ENCODE results near the gene CELF2.

Gene CELF2

DNA sequence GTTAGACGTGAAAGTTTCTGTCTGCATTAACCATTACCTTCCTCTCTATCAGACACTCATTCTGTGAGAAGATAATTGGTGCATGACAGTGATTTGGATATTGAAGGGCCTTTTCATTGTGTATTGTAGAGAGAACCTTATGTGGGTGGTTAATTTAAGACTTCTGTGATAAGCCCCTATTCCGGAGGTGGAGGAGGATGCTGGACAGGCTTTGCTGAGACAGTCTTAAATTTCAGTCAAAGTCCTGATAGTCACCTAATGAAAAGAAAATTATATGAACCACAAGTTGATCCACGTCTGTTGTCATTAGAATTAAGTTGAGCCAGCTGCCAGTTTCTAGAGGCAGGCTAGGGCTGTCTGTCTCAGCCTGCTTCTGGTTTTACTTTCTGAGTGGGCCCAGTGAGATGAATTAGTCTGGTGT is 62.9 kb downstream of the CELF2 start:
- Histone ChIP-seq H2AFZ (ENCODE audit: insufficient read depth, low read length, poor library complexity) (no peak overlapping the region), H4K91ac (ENCODE audit: low read depth, low read length) (no peak overlapping the region), H3K4me2 (ENCODE audit: low read length) (no peak overlapping the region), H2BK120ac (ENCODE audit: insufficient read depth, low read length, poor library complexity) (no peak overlapping the region), H3K79me2 (ENCODE audit: control insufficient read depth, insufficient read depth, low read length, poor library complexity) (no peaks in the 10 kb centered on the region), H3K9ac (ENCODE audit: low read length) (no peak overlapping the region), H3K23ac (ENCODE audit: low read length) (no peak overlapping the region), H3K14ac (ENCODE audit: low read length) (no peak overlapping the region), H3K79me1 (ENCODE audit: low read length) (no peaks in the 10 kb centered on the region), H3K18ac (ENCODE audit: low read length) (no peak overlapping the region), H2BK12ac (ENCODE audit: low read length) (no peak overlapping the region), H2AK5ac (ENCODE audit: low read length) (no peak overlapping the region), H3K9me3 (ENCODE audit: insufficient read depth, low read depth, low read length) (no peaks in the 10 kb centered on the region), H4K8ac (ENCODE audit: low read depth, low read length) (no peak overlapping the region), H4K12ac (ENCODE audit: low read depth, low read length) (no peak overlapping the region), H3K27me3 (ENCODE audit: insufficient read depth, low read length) (no peaks in the 10 kb centered on the region), H3K4me3 (ENCODE audit: low read depth, low read length) (no peak overlapping the region), H3K27ac (ENCODE audit: low read depth, low read length) (no peak overlapping the region), H3K36me3 (ENCODE audit: control insufficient read depth in 1 of 2, insufficient read depth in 2 of 2, low read length in 2 of 2) (no peaks in the 10 kb centered on the region), H2BK5ac (ENCODE audit: low read depth, low read length, poor library complexity) (no peak overlapping the region), H3K4me1 (ENCODE audit: control insufficient read depth in 1 of 2, insufficient read depth in 2 of 2, low read length in 2 of 2) (no peaks in the 10 kb centered on the region), H3K4ac (ENCODE audit: low read depth, low read length) (no peak overlapping the region)
- no CpG with 5 or more reads among the region's 3 CpGs for WGBS (ENCODE audit: extremely low coverage, insufficient coverage, insufficient read length)
- DNase-seq = no peak

DNA sequence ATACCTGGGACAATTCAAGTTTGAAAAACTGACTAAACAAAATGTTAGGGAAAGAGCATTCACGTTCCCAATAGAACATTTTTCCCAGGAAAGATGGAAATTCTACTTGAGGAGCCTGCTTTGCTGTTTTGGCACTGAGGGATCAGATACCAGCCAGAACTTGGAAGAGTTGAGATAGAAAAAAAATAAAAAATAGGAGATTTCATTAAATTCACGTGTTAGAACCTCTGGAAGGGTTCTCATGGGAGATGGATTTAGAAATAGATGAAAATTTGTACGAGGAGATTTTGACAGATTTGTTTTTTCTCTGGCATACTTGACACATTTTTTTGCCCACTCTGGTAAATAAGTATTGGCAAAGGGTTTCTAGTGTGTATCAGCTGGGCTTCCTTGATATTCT is 63.7 kb downstream of the CELF2 start:
- no peak overlapping the region for H2AK5ac ChIP-seq (ENCODE audit: low read length)
- no peak overlapping the region for H3K18ac ChIP-seq (ENCODE audit: low read length)
- no peak overlapping the region for H3K27ac ChIP-seq (ENCODE audit: low read depth, low read length)
- WGBS (ENCODE audit: extremely low coverage, insufficient coverage, insufficient read length) = no CpG with 5 or more reads among the region's 3 CpGs
- DNase-seq = no peak
- H2BK12ac ChIP-seq (ENCODE audit: low read length) = no peak overlapping the region
- H3K4me3 ChIP-seq (ENCODE audit: low read depth, low read length) = no peak overlapping the region
- no peaks in the 10 kb centered on the region for H3K79me2 ChIP-seq (ENCODE audit: control insufficient read depth, insufficient read depth, low read length, poor library complexity)
- no peak overlapping the region for H3K14ac ChIP-seq (ENCODE audit: low read length)
- H4K91ac ChIP-seq (ENCODE audit: low read depth, low read length) = no peak overlapping the region
- no peak overlapping the region for H3K9ac ChIP-seq (ENCODE audit: low read length)
- no peak overlapping the region for H3K4ac ChIP-seq (ENCODE audit: low read depth, low read length)
- H4K8ac ChIP-seq (ENCODE audit: low read depth, low read length) = no peak overlapping the region
- H3K4me2 ChIP-seq (ENCODE audit: low read length) = no peak overlapping the region
- no peak overlapping the region for H4K12ac ChIP-seq (ENCODE audit: low read depth, low read length)
- no peak overlapping the region for H2BK5ac ChIP-seq (ENCODE audit: low read depth, low read length, poor library complexity)
- no peak overlapping the region for H2BK120ac ChIP-seq (ENCODE audit: insufficient read depth, low read length, poor library complexity)
- no peaks in the 10 kb centered on the region for H3K9me3 ChIP-seq (ENCODE audit: insufficient read depth, low read depth, low read length)
- no peaks in the 10 kb centered on the region for H3K27me3 ChIP-seq (ENCODE audit: insufficient read depth, low read length)
- no peak overlapping the region for H3K23ac ChIP-seq (ENCODE audit: low read length)
- H3K4me1 ChIP-seq (ENCODE audit: control insufficient read depth in 1 of 2, insufficient read depth in 2 of 2, low read length in 2 of 2) = no peaks in the 10 kb centered on the region
- H2AFZ ChIP-seq (ENCODE audit: insufficient read depth, low read length, poor library complexity) = no peak overlapping the region
- no peaks in the 10 kb centered on the region for H3K79me1 ChIP-seq (ENCODE audit: low read length)
- H3K36me3 ChIP-seq (ENCODE audit: control insufficient read depth in 1 of 2, insufficient read depth in 2 of 2, low read length in 2 of 2) = no peaks in the 10 kb centered on the region

DNA sequence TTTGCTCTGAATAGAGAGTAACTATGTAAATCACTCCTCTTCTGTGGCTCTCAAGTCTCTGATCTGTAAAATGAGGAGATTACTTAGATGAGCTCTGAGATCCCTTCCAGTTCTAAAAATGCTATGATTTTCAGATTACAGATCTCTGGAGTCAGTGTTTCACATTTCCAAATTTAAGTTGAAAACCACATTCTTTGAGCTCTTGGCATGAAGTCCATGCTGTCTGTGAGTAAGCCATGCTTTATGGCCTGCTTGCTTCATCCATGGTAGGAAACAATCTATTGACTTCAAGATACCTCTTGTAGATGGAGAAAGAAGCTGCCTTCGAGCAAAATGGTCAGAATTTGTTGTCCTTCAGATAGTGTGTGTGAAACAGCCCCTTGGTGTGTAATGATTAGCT is 64.9 kb downstream of the CELF2 start:
- H3K18ac ChIP-seq (ENCODE audit: low read length) = no peak overlapping the region
- H3K14ac ChIP-seq (ENCODE audit: low read length) = no peak overlapping the region
- no CpG with 5 or more reads among the region's 1 CpG for WGBS (ENCODE audit: extremely low coverage, insufficient coverage, insufficient read length)
- H3K4me1 ChIP-seq (ENCODE audit: control insufficient read depth in 1 of 2, insufficient read depth in 2 of 2, low read length in 2 of 2) = no peaks in the 10 kb centered on the region
- H3K4ac ChIP-seq (ENCODE audit: low read depth, low read length) = no peak overlapping the region
- no peaks in the 10 kb centered on the region for H3K79me2 ChIP-seq (ENCODE audit: control insufficient read depth, insufficient read depth, low read length, poor library complexity)
- no peak overlapping the region for H4K91ac ChIP-seq (ENCODE audit: low read depth, low read length)
- no peak overlapping the region for H3K4me2 ChIP-seq (ENCODE audit: low read length)
- no peaks in the 10 kb centered on the region for H3K79me1 ChIP-seq (ENCODE audit: low read length)
- no peak overlapping the region for H2AFZ ChIP-seq (ENCODE audit: insufficient read depth, low read length, poor library complexity)
- H3K4me3 ChIP-seq (ENCODE audit: low read depth, low read length) = no peak overlapping the region
- H4K8ac ChIP-seq (ENCODE audit: low read depth, low read length) = no peak overlapping the region
- H3K36me3 ChIP-seq (ENCODE audit: control insufficient read depth in 1 of 2, insufficient read depth in 2 of 2, low read length in 2 of 2) = no peaks in the 10 kb centered on the region
- no peak overlapping the region for H3K9ac ChIP-seq (ENCODE audit: low read length)
- H3K27ac ChIP-seq (ENCODE audit: low read depth, low read length) = no peak overlapping the region
- no peaks in the 10 kb centered on the region for H3K27me3 ChIP-seq (ENCODE audit: insufficient read depth, low read length)
- no peak overlapping the region for H4K12ac ChIP-seq (ENCODE audit: low read depth, low read length)
- no peak overlapping the region for H2BK120ac ChIP-seq (ENCODE audit: insufficient read depth, low read length, poor library complexity)
- H3K9me3 ChIP-seq (ENCODE audit: insufficient read depth, low read depth, low read length) = no peaks in the 10 kb centered on the region
- H3K23ac ChIP-seq (ENCODE audit: low read length) = no peak overlapping the region
- no peak for DNase-seq
- no peak overlapping the region for H2AK5ac ChIP-seq (ENCODE audit: low read length)
- H2BK12ac ChIP-seq (ENCODE audit: low read length) = no peak overlapping the region
- no peak overlapping the region for H2BK5ac ChIP-seq (ENCODE audit: low read depth, low read length, poor library complexity)

DNA sequence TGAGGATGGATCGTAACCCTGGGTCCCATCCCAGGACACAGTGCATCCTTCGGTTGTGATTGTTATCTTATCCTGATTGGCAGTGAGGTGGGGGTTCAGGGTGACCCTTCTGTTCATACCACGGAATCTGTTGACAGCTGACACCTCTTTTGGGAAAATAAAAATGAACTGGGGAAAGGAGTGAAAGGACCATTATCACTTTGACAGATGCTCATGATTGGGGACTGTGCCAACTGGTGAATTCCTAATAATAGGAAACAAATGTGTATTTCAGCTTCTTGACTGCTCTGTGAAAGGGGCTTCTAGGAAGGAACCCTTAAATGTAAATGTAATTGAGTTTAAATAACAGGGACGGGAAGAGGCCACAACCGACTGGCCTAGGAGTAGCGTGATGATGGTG is 65.4 kb downstream of the CELF2 start:
- no peak for DNase-seq
- Histone ChIP-seq H3K79me1 (ENCODE audit: low read length) (no peaks in the 10 kb centered on the region), H2BK120ac (ENCODE audit: insufficient read depth, low read length, poor library complexity) (no peak overlapping the region), H3K18ac (ENCODE audit: low read length) (no peak overlapping the region), H3K14ac (ENCODE audit: low read length) (no peak overlapping the region), H3K27me3 (ENCODE audit: insufficient read depth, low read length) (no peaks in the 10 kb centered on the region), H3K9me3 (ENCODE audit: insufficient read depth, low read depth, low read length) (no peaks in the 10 kb centered on the region), H2AFZ (ENCODE audit: insufficient read depth, low read length, poor library complexity) (no peak overlapping the region), H3K4me3 (ENCODE audit: low read depth, low read length) (no peak overlapping the region), H4K12ac (ENCODE audit: low read depth, low read length) (no peak overlapping the region), H3K36me3 (ENCODE audit: control insufficient read depth in 1 of 2, insufficient read depth in 2 of 2, low read length in 2 of 2) (no peaks in the 10 kb centered on the region), H4K91ac (ENCODE audit: low read depth, low read length) (no peak overlapping the region), H2BK12ac (ENCODE audit: low read length) (no peak overlapping the region), H2BK5ac (ENCODE audit: low read depth, low read length, poor library complexity) (no peak overlapping the region), H3K23ac (ENCODE audit: low read length) (no peak overlapping the region), H4K8ac (ENCODE audit: low read depth, low read length) (no peak overlapping the region), H2AK5ac (ENCODE audit: low read length) (no peak overlapping the region), H3K4me1 (ENCODE audit: control insufficient read depth in 1 of 2, insufficient read depth in 2 of 2, low read length in 2 of 2) (no peaks in the 10 kb centered on the region), H3K79me2 (ENCODE audit: control insufficient read depth, insufficient read depth, low read length, poor library complexity) (no peaks in the 10 kb centered on the region), H3K9ac (ENCODE audit: low read length) (no peak overlapping the region), H3K27ac (ENCODE audit: low read depth, low read length) (no peak overlapping the region), H3K4ac (ENCODE audit: low read depth, low read length) (no peak overlapping the region), H3K4me2 (ENCODE audit: low read length) (no peak overlapping the region)
- no CpG with 5 or more reads among the region's 6 CpGs for WGBS (ENCODE audit: extremely low coverage, insufficient coverage, insufficient read length)

Data from trophoblast cell (in vitro differentiated cells and primary cell).